PFSK-1 (cell line): ENCODE results near the gene ENTREP3.

Experiments used
- POLR2AphosphoS5 ChIP-seq: IDR thresholded peaks from 2 replicates; pipeline ENCODE4 v1.6.1; 2012; ENCODE audit warnings: low read depth, mild to moderate bottlenecking, control low read depth, low read length, moderate library complexity
- REST ChIP-seq, 2 experiments: IDR thresholded peaks; 2 replicates each; pipeline versions ENCODE4 v1.6.1 to v1.8.0; 2011 to 2012; ENCODE audit warnings: low read depth in 2 of 2, low read length in 2 of 2, control low read depth in 1 of 2, inconsistent platforms in 1 of 2, mild to moderate bottlenecking in 1 of 2, moderate library complexity in 1 of 2; ENCODE audit not compliant: insufficient read depth in 1 of 2
- TAF1 ChIP-seq: IDR thresholded peaks from 2 replicates; pipeline ENCODE4 v1.6.1; 2012; ENCODE audit warnings: low read length, control low read depth, borderline replicate concordance; ENCODE audit not compliant: insufficient read depth

- no peak for TF ChIP-seq REST (IDR thresholded peaks at IDR 0.05; ENCODE audit: insufficient read depth in 1 of 2, low read depth in 2 of 2, low read length in 2 of 2)
- no peak; the same call in 1 of the 2 replicates for TF ChIP-seq POLR2AphosphoS5
- TF ChIP-seq TAF1, result no peak
Observed at GRCh38 chr1:155266553-155266952, 11.3 kb upstream of the ENTREP3 start.
